NCI-H2107 (cell line): ENCODE measurements around the gene ENDOV.
"Not testable (repeated sequence)": the region's sequence is repeated elsewhere in the genome, so short reads cannot be mapped to it uniquely, and the experiment has no call there.

Source experiments
- DNase-seq: peaks from one replicate; lab custom pipeline; 2025; lab: John Stamatoyannopoulos, UW

The ENDOV gene

GRCh38 chr17:80388601-80389000 is 26.4 kb upstream of the ENDOV start:
- DNase-seq: no peak

DNA sequence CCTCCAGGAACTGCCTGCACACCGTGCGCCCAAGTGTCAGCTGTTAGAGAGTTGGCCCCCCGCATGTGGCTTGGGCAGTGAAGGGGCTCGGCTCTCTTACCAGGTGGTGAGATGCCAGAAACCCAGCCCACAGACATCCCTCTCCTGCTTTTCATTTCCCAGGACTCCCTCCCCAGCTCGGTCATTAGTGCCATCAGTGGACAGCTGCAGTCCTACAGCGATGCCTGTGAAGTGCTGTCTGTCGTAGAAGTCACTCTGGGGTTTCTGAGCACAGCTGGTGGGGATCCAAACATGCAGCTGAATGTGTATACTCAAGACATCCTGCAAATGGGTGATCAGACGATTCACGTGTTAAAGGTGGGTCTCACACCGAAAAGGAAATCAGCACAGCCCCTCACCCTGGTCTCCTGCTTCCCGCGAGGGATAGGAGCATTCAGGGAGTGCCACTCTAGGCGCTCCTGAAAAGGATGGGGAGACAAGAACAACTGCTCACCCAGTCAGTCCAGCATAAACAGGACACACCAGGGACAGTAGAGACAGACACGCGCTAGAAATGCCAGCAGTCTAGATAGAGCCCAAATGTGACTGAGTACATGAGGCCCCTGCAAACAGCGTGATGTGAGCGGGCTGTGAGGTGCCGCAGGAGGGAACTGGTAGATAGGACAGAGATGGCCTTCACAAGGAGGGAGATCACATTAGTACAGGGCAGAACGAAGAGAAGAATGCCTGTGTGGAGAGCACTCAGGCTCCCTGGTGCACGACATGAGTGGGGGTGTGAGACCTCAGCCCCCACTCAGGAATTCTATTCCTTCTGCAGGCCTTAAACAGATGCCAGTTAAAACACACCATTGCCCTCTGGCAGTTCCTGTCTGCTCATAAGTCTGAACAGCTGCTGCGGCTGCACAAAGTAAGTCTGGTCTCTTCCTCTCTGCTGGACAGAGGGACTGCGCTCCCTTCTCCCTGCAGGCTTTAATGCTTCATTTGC is 25.7 kb upstream of the ENDOV start:
- DNase-seq: no peak

- no peak for DNase-seq
These were observed 21.6 kb upstream of the ENDOV start for GRCh38 chr17:80393241-80393890.

DNA sequence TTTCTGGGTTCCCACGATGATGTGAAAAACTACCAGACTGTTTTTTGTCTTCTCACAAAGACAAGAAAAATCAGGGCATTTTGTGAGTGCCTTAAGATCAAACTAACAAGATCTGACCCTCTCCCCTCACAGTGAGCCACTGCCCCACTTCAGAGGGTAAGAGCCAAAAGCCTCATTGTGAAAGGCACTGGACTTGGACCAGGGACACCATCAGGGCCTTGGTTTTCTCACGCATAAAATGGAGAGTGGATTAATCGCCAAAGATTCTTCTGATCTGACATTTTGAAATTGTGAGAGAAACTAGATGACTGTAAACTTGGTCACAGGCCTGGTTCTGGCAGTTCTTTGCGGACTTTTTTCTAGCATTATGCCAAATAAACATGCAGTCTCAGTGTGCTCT is 21.0 kb upstream of the ENDOV start:
- no peak for DNase-seq

DNA sequence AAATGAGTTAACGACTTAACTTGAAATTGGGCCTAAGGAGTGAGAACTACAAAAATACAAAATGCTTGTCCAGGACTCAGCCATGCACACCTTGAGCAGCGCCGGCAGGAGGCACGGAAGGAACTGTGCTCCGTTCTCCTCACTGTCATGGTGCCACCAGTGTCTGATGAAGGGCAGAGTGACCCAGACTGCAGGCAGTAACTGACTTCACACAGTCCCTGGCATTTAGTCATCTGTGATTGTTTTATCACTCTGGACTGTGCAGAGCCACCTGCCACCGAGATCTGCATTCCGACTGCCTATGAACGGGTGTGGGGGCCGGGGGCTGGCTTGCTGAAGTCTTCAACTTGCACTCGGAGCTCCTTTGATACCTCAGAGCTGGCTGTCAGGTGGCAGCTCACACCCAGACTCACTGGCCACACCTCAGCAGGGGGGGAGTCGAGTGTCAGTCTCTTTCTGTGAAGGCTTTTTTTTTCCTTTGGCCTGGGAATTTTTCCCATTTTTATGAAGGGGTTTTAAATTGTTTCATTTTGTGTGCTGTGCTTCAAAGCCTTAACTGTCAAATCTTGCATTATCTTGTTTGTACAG is 20.2 kb upstream of the ENDOV start:
- DNase-seq: no peak

DNA sequence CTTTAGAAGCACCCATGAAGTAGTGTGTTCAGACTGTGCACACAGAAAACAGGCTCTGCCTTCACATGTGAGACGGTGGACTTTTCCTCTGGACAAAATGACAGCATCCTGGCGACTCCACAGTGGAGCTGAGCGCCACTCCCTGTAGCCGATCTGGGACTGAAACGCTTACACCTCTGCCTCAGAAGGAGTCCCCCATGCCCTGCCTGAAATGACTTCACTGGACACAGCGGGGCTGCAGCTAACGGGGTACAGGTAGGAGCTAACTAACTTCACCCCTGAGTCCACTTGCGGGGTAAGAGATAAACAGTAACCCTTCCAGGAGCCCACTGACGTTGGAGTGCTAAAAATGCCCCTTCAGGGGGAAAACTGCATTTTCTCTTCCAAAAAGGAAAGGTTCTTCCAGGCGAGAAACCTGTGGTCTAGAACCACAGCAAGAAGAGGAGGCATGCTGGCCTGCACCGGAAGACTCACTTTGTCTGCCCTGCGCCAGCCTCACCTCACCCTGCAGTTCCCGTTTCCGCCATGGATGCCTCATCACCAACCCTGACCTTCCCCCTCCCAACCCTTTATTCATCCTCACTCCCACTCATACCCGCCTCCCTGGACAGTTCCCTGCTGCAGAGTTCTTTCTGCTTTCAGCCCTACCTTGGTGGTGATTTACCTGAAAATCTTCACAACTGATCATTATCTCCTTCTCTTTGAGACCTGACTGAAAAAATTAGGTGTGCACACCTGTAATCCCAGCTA is 19.4 kb upstream of the ENDOV start:
- DNase-seq: no peak

DNA sequence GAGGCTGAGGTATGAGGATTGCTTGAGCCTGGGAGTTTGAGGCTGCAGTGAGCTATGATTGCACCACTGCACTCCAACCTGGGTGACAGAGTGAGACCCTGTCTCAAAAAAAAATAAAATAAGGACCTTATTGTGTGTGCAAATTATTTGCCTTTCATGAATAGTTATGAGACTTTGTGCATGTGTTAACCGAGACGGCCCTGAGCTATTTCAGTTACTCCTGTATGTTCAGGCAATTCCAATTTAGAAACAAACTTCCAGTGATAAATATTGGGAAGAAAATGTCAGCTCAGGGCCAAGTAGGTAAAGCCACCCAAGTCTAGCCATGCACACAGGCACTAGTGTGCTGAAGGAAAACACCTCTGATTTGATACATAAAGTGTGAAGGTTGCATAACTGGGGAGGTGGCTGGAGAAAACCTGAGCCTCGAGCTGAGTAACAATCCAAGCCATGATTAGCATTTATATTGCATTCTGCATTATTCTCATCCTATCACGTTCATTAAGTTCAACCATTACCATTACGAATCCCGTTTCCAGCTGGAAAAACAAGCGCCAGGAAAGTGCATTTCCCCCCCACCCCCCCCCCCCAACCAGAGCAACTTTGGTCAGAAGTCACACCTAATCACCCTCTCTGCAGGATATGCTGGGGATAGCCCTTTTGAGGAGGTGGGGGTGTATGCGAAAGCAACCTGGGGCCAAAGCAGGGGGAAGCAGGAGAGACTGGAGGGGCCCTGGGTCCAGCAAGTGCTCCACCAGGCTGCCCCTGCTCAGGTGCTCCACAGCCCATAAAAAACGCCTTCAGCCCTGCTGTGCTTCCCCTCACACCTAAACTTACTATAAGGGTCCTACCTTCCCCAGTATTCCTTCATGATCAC is 18.6 kb upstream of the ENDOV start:
- no peak for DNase-seq

GRCh38 chr17:80397034-80397387 is 18.0 kb upstream of the ENDOV start:
- DNase-seq: no peak

GRCh38 chr17:80397686-80398085 is 17.3 kb upstream of the ENDOV start:
- DNase-seq: no peak

- not testable (repeated sequence) for DNase-seq
These were observed 13.9 kb upstream of the ENDOV start for GRCh38 chr17:80401086-80401485.

- not testable (repeated sequence) for DNase-seq
These were observed 12.9 kb upstream of the ENDOV start for GRCh38 chr17:80402102-80402501.

GRCh38 chr17:80402959-80403358 is 12.0 kb upstream of the ENDOV start:
- no peak for DNase-seq

- DNase-seq: no peak
These were observed 8.8 kb upstream of the ENDOV start for GRCh38 chr17:80406146-80406545.

GRCh38 chr17:80407917-80408316 is 7.0 kb upstream of the ENDOV start:
- not testable (repeated sequence) for DNase-seq

- DNase-seq: no peak
These were observed 6.1 kb upstream of the ENDOV start for GRCh38 chr17:80408872-80409271.

- no peak for DNase-seq
These were observed 5.3 kb upstream of the ENDOV start for GRCh38 chr17:80409626-80410025.

DNA sequence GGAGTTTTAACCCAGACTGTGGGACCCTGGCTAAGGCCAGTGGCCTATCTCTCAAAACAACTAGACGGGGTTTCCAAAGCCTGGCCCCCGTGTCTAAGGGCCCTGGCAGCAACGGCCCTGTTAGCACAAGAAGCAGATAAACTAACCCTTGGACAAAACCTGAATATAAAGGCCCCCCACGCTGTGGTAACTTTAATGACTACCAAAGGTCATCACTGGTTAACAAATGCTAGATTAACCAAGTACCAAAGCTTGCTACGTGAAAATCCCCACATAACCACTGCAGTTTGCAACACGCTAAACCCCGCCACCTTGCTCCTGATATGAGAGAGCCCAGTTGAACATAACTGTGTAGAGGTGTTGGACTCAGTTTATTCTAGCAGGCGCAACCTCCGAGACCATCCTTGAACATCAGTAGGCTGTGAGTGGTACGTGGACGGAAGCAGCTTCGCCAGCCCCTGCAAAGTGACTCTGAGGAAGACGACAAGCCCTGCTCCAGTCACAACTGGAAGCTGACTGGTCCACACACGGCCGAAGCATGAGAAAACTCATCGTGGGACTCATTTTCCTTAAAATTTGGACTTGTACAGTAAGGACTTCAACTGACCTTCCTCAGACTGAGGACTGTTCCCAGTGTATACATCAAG is 4.4 kb upstream of the ENDOV start:
- not testable (repeated sequence) for DNase-seq

DNA sequence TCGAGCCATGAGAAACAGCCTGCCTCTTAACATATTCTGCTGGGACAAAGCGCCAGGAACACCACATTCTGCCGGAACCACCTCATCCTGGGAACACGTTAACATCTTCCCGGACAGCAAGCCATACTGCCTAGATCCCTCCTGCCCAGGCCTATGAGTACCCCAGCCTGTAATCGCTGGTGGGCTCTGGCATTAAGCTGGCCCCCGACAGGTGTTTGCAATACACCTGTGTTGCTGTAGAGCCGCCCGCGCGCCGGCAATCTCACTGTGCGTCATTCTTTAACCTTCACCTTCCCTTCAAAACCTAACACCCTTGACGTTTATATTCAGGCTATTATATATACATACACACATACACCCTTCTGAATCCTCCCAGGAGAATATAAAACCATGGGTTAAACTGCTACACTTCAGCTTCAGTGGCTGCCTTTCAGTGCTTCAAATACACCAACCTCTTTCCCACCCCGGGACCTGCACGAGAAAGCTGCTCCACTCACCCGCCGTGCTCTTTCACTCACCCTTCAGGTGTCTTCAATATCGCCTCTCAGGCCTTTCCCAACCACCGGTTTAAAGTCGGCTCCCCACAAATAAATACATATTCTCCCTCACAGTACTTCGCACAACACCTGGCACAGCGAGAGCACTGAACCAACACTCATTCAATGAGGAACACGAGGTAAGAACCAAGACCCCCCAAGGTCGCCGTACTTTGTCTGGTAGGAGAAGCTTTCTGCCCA is 1.0 kb upstream of the ENDOV start:
- no peak for DNase-seq

DNA sequence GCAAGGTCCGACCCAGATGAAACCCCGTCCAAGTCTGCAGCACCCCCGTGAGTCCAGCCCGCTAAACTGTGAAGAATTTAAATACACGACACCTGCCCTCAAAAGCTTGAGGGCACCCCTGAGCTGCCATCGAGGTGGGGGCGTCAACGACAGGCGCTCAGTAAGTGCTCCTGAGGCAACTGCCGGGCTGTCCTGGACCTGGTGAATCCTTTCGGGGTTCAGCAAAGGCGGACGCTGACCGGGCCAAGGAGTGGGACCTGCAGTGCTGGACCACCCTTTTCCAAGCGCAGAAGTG is 512 bp upstream of the ENDOV start:
- no peak for DNase-seq

GRCh38 chr17:80415626-80416137 is 715 bp downstream of the ENDOV start:
- DNase-seq: no peak
